HG03354 (cell line): ENCODE measurements around the gene APOF.
"Not testable (repeated sequence)": the region's sequence is repeated elsewhere in the genome, so short reads cannot be mapped to it uniquely, and the experiment has no call there.

Experiments
- ATAC-seq: cut with Tn5 transposase; IDR thresholded peaks from one replicate; pipeline ENCODE4 v1.9.1; 2021; ENCODE audit warnings: mild to moderate bottlenecking; ENCODE audit not compliant: unreplicated experiment, poor library complexity, severe bottlenecking

APOF gene

DNA sequence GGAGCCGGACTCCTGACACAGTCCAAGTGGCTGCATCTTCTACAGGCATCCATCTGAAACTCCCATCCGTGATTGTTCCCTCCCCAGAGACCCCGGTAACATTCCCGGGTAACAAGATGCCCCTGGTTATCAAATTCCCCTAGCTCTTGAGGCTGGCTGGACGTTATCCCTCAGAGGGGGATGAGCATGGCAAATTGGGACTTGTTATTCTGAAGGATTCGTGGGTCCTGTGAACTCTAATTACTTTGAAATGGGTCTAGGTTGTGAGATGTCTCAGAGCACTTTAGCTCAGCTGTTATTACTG lies 28.2 kb downstream of the APOF start:
- ATAC-seq = no peak

DNA sequence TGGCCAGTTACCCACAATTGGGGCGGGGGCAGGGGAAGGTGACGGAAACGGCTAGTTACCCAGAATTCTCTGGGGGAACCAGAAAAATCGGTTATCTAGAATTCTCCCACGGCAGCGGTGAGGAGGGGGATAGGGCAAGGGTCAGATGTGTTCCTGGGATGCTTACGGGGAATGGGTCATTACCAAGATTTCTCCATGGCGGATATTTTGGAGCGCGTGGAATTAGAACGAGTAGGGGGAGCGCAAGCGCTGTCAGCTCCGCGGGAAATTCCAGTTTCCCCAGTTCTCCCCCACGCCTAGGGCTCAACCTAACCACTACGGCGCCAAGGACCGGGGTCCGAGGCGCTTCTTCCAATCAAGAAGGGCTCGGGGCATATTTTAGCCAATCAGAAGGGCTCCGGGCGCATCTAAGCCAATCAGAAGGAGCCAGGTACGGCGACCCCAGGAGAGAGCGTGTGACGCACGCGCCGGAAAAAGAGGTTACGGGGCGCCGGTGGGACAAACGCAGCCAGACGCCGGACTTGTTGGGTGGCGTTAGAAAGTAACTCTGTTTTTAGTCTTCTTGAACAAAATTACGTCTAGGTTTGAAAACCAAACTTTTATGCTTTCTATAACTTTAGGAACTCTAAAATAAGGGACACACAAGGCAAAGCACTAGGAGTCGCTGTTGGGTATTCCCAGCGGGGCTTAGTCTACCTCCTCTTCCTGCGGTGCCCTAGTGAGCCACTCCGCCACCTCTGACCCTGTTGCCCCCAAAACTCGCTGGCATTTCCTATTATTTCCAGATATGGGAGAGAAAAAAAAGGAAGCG lies 28.8 kb downstream of the APOF start, which contains the start of gene PAN2:
Gene PAN2, minus strand, starts transcription at position 322 of the 811 bp plus-strand sequence. CDS start 906 bp downstream, outside the sequence.
- peak; percentile 96 for ATAC-seq

DNA sequence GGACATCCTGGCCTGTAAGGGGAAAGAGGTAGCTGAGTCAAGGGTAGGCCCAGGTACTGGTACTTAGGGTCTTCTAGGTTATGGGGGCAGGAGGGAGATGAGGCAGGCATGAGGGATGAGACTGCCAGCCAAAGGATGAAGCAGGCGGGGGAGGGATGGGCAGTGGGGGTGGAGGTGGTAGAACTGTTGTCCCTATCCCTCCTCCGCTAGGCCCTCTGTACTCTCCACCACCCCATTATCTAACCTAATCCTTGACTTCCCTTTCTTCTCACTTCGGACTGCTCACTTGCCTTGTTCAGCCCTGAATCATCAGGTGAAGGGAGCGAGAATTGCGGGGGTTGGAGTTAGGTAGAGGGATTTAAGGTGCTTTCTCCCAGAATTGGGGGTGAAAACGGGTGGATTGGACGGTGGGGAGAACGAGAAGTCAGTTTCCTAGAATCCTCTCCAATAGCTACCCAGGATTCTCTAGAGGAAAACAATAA lies 29.4 kb downstream of the APOF start:
- ATAC-seq = no peak

DNA sequence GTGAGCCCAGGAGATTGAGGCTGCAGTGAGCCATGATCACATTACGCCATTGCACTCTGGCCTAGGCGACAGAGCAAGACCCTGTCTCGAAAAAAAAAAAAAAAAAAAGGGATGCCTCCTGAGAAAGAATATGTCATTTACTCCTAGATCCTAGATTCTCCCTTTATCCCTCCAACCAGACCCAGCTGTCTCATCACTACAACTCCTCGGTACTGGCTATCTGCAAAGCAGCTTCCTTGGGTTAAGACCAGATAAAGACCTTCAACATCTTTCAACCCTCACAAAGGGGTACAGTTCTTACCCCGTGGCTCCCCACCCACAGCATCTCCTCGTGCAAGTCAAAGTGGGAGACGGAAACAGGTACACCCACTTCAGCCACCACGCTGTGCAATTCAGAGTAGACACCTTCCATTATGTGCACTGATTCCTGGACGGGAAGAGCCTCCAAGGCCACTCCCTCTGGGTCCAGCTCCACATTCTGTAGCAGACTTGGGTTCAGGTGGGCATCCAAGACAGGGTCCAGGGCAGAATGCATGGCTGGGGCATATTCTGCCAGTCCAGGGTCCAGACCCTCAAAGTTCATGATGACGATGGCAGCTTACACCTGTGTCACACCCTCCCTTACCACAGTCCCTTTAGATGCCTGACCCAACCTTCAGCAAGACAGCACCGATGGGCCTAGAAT lies 30.0 kb downstream of the APOF start:
- ATAC-seq = no peak

DNA sequence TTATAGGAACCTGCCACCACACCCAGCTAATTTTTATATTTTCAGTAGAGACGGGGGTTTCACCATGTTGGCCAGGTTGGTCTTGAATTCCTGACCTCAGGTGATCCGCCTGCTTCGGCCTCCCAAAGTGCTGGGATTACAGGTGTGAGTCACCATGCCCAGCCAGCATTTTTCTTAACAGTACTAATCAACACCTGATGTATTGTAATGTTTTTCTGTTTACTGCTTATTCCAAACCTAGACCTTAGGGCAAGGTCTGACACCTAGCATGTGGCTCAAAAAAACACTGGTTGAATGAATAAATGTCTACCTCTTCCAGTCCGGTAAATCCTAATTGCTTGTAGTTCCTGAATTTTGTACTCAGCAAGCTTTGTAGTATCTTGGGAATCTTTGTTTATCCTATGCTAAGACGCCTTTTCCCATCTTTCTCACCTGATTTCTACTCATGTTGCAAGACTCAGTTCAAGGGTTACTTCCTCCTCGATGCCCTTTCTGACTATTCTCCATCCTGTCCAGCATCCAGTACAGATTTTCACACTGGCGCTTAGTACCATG lies 31.6 kb downstream of the APOF start:
- no peak for ATAC-seq

DNA sequence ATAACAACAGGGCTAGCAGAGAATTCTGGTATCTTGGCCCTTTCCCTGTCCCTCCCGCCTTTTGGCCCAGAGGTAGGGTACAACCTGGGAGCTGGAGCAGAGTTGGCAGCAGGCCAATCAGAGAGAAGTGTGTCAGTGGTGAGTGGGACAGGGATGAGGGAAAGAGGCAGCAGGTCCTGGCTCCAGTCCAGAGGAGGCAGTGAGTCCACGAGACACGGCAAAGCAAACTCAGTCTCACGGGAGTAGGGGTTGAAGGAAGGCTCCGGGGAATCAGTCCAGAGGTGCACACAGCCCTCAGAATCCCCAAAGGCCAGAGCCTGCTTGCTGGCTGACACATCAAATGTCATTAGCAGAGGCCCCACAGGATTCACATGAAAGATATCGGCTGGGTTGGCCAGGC lies 36.1 kb downstream of the APOF start:
- ATAC-seq = no peak

DNA sequence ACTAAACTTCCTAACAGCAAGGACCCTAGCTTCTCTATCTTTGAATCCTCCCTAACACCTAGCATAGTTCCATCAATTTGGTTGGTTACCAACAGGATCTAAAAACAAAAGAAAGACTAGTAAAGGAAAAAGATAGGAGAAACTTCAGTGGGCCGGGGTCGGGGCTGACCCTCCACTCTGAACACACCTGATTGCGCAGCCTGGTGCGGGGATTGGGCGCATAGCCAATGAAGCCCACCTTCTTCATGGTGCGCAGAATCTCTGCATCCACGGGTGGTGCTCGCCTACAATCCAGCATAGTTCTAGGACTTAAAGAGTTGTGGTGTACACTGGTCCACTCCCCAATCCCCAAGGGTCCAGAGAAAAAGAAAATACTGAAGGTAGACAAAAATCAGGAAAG lies 36.5 kb downstream of the APOF start:
- no peak for ATAC-seq

DNA sequence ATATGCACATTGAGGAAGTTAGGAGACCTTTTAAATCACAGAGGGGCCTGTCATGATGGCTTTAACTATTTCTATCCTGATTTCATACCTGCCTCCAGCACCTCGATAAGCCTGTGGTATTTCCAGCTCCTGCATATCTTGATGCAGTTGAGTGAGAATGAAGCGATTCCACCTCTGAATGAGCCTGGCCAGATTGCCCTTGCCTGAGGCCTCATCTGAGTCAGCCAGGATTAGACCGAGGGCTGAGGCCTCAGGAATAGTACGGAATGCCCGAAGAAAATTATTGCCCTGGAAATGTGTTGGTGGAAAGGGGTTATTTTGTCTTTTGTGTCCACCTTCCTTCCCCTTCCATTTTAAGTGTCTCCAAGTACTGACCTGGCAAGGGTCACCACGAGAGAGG lies 38.5 kb downstream of the APOF start:
- no peak for ATAC-seq

DNA sequence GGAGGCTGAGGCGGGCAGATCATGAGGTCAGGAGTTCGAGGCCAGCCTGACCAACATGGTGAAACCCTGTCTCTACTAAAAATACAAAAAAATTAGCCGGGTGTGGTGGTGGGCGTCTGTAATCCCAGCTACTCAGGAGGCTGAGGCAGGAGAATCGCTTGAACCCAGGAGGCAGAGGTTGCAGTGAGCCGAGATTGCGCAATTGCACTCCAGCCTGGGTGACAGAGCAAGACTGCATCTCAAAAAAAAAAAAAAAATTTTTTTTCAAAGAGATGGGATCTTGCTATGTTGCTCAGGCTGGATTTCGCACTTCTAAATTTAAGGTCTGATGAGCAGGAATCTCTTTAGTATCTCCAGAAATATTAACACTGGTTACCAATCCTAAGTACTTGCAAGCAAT lies 41.0 kb downstream of the APOF start:
- not testable (repeated sequence) for ATAC-seq

DNA sequence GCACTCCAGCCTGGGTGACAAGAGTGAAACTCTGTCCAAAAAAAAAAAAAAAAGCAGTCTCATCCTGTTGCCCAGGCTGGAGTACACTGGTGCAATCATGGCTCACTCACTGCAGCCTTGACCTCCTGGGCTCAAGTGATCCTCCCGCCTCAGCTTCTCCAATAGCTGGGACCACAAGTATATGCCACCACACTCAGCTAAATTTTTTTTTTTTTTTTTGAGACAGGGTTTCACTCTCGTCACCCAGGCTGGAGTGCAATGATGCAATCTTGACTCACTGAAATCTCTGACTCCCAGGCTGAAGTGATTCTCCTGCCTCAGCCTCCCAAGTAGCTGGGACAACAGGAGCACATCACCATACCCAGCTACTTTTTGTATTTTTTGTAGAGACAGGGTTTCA lies 41.6 kb downstream of the APOF start:
- ATAC-seq = no peak

DNA sequence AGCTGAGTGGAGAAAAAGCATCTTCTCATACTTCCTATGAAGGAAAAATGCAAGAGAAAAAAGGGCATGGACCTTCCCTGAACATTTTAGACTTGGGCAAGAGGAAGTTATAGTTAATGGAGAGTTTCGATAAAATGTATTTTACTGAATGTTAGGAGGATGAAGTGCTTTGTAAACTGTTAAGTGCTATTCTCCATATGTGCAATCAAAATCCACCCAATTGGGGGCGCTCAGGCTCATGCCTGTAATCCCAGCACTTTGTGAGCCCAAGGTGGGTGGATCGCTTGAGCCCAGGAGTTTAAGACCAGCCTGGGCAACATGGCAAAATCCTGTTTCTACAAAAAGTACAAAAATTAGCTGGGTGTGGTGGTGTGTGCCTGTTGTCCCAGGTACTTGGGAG lies 45.0 kb downstream of the APOF start:
- ATAC-seq = no peak

DNA sequence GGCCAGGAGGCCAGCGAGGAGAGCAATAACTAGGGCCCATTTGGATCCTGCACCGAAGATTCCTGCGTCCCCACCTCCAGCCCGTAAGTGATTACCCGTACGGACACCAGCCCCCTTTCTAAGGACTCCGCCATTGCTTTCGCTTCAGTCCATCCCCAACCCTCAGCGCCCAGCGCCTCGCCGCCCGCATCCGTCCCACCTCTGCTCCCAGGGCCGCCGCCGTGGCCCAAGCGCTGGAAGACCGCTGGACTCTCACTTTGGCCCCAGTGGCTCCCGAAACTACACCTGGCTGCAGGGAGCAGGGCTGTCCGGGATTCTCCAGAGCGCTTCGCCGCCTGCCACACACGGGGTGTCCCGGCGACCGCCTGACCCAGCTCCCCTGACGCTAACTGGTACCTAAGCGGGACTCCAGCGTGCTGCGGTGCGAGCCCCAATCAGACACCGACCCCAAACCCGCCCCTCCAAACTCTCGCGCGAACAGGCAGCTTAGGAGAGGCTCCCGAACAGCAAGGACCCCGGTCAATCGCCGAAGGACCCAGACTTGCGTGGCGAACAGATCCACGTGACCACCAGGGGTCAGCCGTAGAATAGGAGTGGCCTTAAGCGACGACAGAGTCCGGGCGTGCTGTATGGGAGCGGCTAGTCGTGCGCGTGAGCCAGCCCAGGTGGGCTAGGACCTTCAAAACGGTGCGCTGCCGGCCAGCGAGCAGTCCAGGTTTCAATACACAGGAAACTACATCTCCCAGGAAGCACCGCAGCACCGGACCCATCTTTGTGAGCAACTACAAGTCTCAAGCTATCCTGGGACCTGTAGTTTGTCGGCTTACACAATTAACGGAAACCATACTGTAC lies 46.8 kb downstream of the APOF start, which contains the start of gene CNPY2:
Gene CNPY2, minus strand, starts transcription at position 367 of the 852 bp plus-strand sequence. CDS start 771 bp downstream, outside the sequence.
- ATAC-seq = peak; percentile 94

DNA sequence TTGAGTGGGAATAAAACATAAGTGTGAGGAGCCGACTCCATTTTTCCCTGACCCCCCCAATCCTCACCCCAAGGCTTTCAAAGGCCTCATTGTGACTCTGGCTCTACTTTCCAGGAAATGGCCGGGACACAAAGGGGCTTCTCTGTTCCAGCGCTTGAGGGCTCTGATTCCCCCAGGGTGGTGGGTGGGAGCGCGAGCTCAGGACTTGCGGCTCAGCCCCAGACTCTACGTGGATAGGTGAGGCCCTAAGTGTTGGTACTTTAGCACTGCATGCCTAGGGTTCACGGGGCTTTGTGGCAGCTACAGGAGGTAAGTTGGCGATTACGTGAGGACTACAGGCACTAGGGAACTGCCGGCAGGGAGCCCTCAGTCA lies 47.4 kb downstream of the APOF start:
- ATAC-seq = no peak

DNA sequence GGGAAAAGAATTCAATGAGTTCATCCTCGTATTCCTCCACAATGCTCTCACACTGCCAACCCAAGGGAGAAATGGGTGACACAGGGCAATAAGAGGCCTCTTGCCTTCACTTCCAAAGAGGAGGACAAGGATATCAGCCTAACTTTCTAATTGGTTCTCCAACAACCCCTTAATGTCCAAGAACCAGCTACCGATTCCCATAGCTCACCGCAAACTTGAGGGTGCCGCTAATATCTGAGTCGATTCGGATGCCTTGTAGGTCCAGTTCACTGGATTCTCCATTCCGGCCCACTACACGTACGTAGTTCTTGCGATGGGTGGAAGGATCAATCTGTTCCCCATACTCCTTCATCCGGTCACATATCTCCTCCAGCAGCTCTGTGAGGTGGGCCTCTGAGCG lies 51.7 kb downstream of the APOF start:
- ATAC-seq = no peak
